H1 (cell line): ENCODE results near the gene CDH2. TPM values are rescaled to one million over a fixed set of nuclear protein-coding genes. Genes with fewer than 3 reads are reported as not detected.

ENCODE experiments used
- CTCF ChIA-PET: fragments of 300-600 bp; sonication (Branson Sonifier 250); formaldehyde crosslinking; loops from one replicate; lab custom pipeline; 2021; ENCODE audit not compliant: partially characterized antibody; lab: Charles Lee
- POLR2A ChIA-PET: fragments of 300-600 bp; sonication (Branson Sonifier 250); formaldehyde crosslinking; loops from one replicate; lab custom pipeline; 2021; ENCODE audit warnings: inconsistent platforms; ENCODE audit not compliant: partially characterized antibody; lab: Charles Lee
- DNase-seq, 2 experiments: peaks; one replicate each; pipeline versions ENCODE4 v3.0.0 to v3.0.0-alpha.2; 2010 to 2022; ENCODE audit warnings: low spot score in 2 of 2, low read depth in 1 of 2, mixed read lengths in 1 of 2
- FAIRE-seq: peaks from 2 replicates; lab custom pipeline; 2011; peaks lifted over from hg19 to GRCh38; lab: Jason Lieb, UNC
- H2AFZ ChIP-seq: 2 replicates; pipeline ENCODE4 v1.8.1; 2012; ENCODE audit warnings: low read length, inconsistent platforms
- H2AK5ac ChIP-seq: 2 replicates; pipeline ENCODE4 v1.6.1; 2013; ENCODE audit warnings: low read depth, low read length
- H2BK120ac ChIP-seq: replicated peaks from 2 replicates; pipeline ENCODE3; 2013; ENCODE audit warnings: low read depth, low read length, inconsistent platforms
- H2BK12ac ChIP-seq: 2 replicates; pipeline ENCODE4 v1.6.1; 2013; ENCODE audit warnings: low read depth, low read length
- H2BK15ac ChIP-seq: 2 replicates; pipeline ENCODE4 v1.6.1; 2013; ENCODE audit warnings: low read length
- H2BK20ac ChIP-seq: 2 replicates; pipeline ENCODE4 v1.6.1; 2013; ENCODE audit warnings: low read length
- H2BK5ac ChIP-seq: 2 replicates; pipeline ENCODE4 v1.6.1; 2013; ENCODE audit warnings: low read depth, low read length
- H3K14ac ChIP-seq: 2 replicates; pipeline ENCODE4 v1.6.1; 2013; ENCODE audit warnings: inconsistent platforms; ENCODE audit not compliant: insufficient read length
- H3K18ac ChIP-seq: 2 replicates; pipeline ENCODE4 v1.6.1; 2013; ENCODE audit warnings: low read length; ENCODE audit errors: extremely low read depth
- H3K23ac ChIP-seq: 2 replicates; pipeline ENCODE4 v1.6.1; 2013; ENCODE audit warnings: inconsistent platforms; ENCODE audit not compliant: insufficient read length
- H3K23me2 ChIP-seq: 2 replicates; pipeline ENCODE4 v1.6.1; 2013; ENCODE audit warnings: low read depth, low read length
- H3K27ac ChIP-seq: 2 replicates; pipeline ENCODE4 v1.6.1; 2011; ENCODE audit warnings: low read depth, low read length, inconsistent platforms
- H3K27me3 ChIP-seq, 4 experiments: replicated peaks in 1 of 4; 1 replicate in 1 of 4; 2 replicates in 3 of 4; pipeline versions ENCODE4 v1.6.1 to v1.8.1; 2011 to 2013; ENCODE audit warnings: low read length in 3 of 4, mild to moderate bottlenecking in 3 of 4, inconsistent platforms in 2 of 4, mixed read lengths in 2 of 4, moderate library complexity in 1 of 4; ENCODE audit not compliant: control insufficient read depth in 3 of 4, insufficient read depth in 3 of 4; ENCODE audit errors: extremely low read depth in 1 of 4
- H3K36me3 ChIP-seq, 4 experiments: 2 replicates each; pipeline versions ENCODE4 v1.6.1 to v1.8.1; 2011 to 2013; ENCODE audit warnings: mild to moderate bottlenecking in 4 of 4, low read length in 3 of 4, moderate library complexity in 2 of 4, control low read depth in 1 of 4, inconsistent platforms in 1 of 4; ENCODE audit not compliant: insufficient read depth in 4 of 4, control insufficient read depth in 2 of 4
- H3K4ac ChIP-seq: replicated peaks from 2 replicates; pipeline ENCODE3; 2013; ENCODE audit warnings: low read length, low read depth, mixed read lengths, inconsistent platforms; ENCODE audit not compliant: insufficient read length
- H3K4me1 ChIP-seq, 4 experiments: replicated peaks in 1 of 4; 1 replicate in 1 of 4; 2 replicates in 3 of 4; pipeline versions ENCODE4 v1.6.1 to v1.8.1; 2011 to 2013; ENCODE audit warnings: low read length in 3 of 4, inconsistent platforms in 2 of 4, mixed read lengths in 1 of 4; ENCODE audit not compliant: insufficient read depth in 4 of 4, control insufficient read depth in 3 of 4
- H3K4me2 ChIP-seq, 2 experiments: 2 replicates each; pipeline versions ENCODE4 v1.6.1 to v1.8.1; 2011 to 2013; ENCODE audit warnings: low read depth in 2 of 2, low read length in 2 of 2, control low read depth in 1 of 2, inconsistent platforms in 1 of 2, mild to moderate bottlenecking in 1 of 2; ENCODE audit not compliant: insufficient read depth in 1 of 2
- H3K4me3 ChIP-seq, 4 experiments: fragments of 200-600, 300-600 bp in 1 of 4; sonication (generic), shearing (Covaris generic), sonication (Bioruptor Twin) in 1 of 4; 2 replicates each; pipeline versions ENCODE4 v1.5.1 to v1.8.1; 2011 to 2016; ENCODE audit warnings: low read length in 4 of 4, low read depth in 3 of 4, control low read depth in 2 of 4, inconsistent platforms in 2 of 4, mild to moderate bottlenecking in 2 of 4, mixed read lengths in 1 of 4, moderate library complexity in 1 of 4; ENCODE audit not compliant: insufficient read depth in 2 of 4; ENCODE audit errors: extremely low read depth in 1 of 4
- H3K56ac ChIP-seq: replicated peaks from 2 replicates; pipeline ENCODE3; 2013; ENCODE audit warnings: low read depth, mild to moderate bottlenecking, mixed read lengths, low read length, inconsistent platforms; ENCODE audit not compliant: insufficient read length
- H3K79me1 ChIP-seq: 2 replicates; pipeline ENCODE4 v1.6.1; 2013; ENCODE audit warnings: low read depth, low read length, control low read depth
- H3K79me2 ChIP-seq, 2 experiments: 2 replicates each; pipeline versions ENCODE4 v1.6.1 to v1.8.1; 2012 to 2013; ENCODE audit warnings: low read length in 2 of 2, mild to moderate bottlenecking in 2 of 2, inconsistent platforms in 1 of 2; ENCODE audit not compliant: insufficient read depth in 2 of 2, control insufficient read depth in 1 of 2
- H3K9ac ChIP-seq, 4 experiments: replicated peaks in 1 of 4; 1 replicate in 1 of 4; 2 replicates in 3 of 4; pipeline versions ENCODE4 v1.6.1 to v1.8.1; 2011 to 2013; ENCODE audit warnings: low read depth in 3 of 4, low read length in 3 of 4, control low read depth in 2 of 4, mild to moderate bottlenecking in 2 of 4, moderate library complexity in 2 of 4, inconsistent platforms in 1 of 4; ENCODE audit errors: extremely low read depth in 1 of 4
- H3K9me3 ChIP-seq, 2 experiments: 2 replicates each; pipeline versions ENCODE4 v1.6.1 to v1.8.1; 2012 to 2013; ENCODE audit warnings: mild to moderate bottlenecking in 2 of 2, moderate library complexity in 2 of 2, control low read depth in 1 of 2, inconsistent platforms in 1 of 2, low read depth in 1 of 2, low read length in 1 of 2, mixed read lengths in 1 of 2; ENCODE audit not compliant: insufficient read depth in 2 of 2
- H4K20me1 ChIP-seq, 2 experiments: replicated peaks in 1 of 2; 2 replicates each; pipeline versions ENCODE3 to v1.8.1; 2011 to 2013; ENCODE audit warnings: inconsistent platforms in 2 of 2, low read length in 2 of 2, mild to moderate bottlenecking in 1 of 2; ENCODE audit not compliant: insufficient read depth in 2 of 2, control insufficient read depth in 1 of 2
- H4K5ac ChIP-seq: 2 replicates; pipeline ENCODE4 v1.6.1; 2013; ENCODE audit warnings: low read length, low read depth, mixed read lengths, inconsistent platforms; ENCODE audit not compliant: insufficient read length
- H4K8ac ChIP-seq: 2 replicates; pipeline ENCODE4 v1.8.0; 2013; ENCODE audit warnings: mild to moderate bottlenecking, moderate library complexity, low read length, inconsistent platforms; ENCODE audit not compliant: insufficient read depth; ENCODE audit errors: extremely low read depth
- H4K91ac ChIP-seq: replicated peaks from 2 replicates; pipeline ENCODE3; 2013; ENCODE audit warnings: low read length, mixed read lengths, inconsistent platforms; ENCODE audit not compliant: insufficient read length
- ASH2L ChIP-seq: fragments of 200-600, 300-600 bp; sonication (generic); IDR thresholded peaks from one replicate; pipeline ENCODE4 v1.7.1; 2017; ENCODE audit warnings: low read length
- CREB1 ChIP-seq: IDR thresholded peaks from 2 replicates; pipeline ENCODE4 v1.6.1; 2012; ENCODE audit warnings: inconsistent platforms
- EP300 ChIP-seq, 2 experiments: IDR thresholded peaks; 1 replicate in 1 of 2; 2 replicates in 1 of 2; pipeline ENCODE4 v1.6.1; 2011 to 2012; ENCODE audit warnings: low read depth in 2 of 2, low read length in 2 of 2, mild to moderate bottlenecking in 2 of 2, borderline replicate concordance in 1 of 2, inconsistent platforms in 1 of 2, moderate library complexity in 1 of 2
- HDAC6 ChIP-seq: IDR thresholded peaks from one replicate; pipeline ENCODE4 v1.7.1; 2012; ENCODE audit warnings: low read depth, mild to moderate bottlenecking, inconsistent platforms, low read length, moderate library complexity
- JUND ChIP-seq: IDR thresholded peaks from 2 replicates; pipeline ENCODE4 v1.6.1; 2011; ENCODE audit warnings: mild to moderate bottlenecking, improper control_type of control experiment, low read length
- KDM5A ChIP-seq: fragments of 200-600 bp; IDR thresholded peaks from 2 replicates; pipeline ENCODE4 v1.7.1; 2012; ENCODE audit warnings: mild to moderate bottlenecking, low read length, inconsistent platforms, mixed read lengths
- MAFK ChIP-seq: IDR thresholded peaks from 2 replicates; pipeline ENCODE4 v1.6.1; 2012; ENCODE audit warnings: low read depth, mild to moderate bottlenecking, improper control_type of control experiment, low read length
- PHF8 ChIP-seq: fragments of 200-600 bp; sonication (generic); conservative IDR thresholded peaks from 2 replicates; pipeline ENCODE4 v1.7.1; 2012; ENCODE audit warnings: low read depth, mild to moderate bottlenecking, inconsistent platforms, low read length, moderate library complexity
- RXRA ChIP-seq: IDR thresholded peaks from 2 replicates; pipeline ENCODE4 v1.6.1; 2011; ENCODE audit warnings: low read depth, mild to moderate bottlenecking, low read length, moderate library complexity; ENCODE audit not compliant: insufficient read depth
- SIN3A ChIP-seq, 2 experiments: IDR thresholded peaks in 1 of 2; conservative IDR thresholded peaks in 1 of 2; 2 replicates each; pipeline ENCODE4 v1.6.1; 2011 to 2012; ENCODE audit warnings: low read length in 2 of 2, improper control_type of control experiment in 1 of 2, low read depth in 1 of 2, mild to moderate bottlenecking in 1 of 2
- SIRT6 ChIP-seq: IDR thresholded peaks from one replicate; pipeline ENCODE4 v1.7.1; 2012; ENCODE audit warnings: low read length, inconsistent platforms
- TEAD4 ChIP-seq: IDR thresholded peaks from 2 replicates; pipeline ENCODE4 v1.6.1; 2012; ENCODE audit warnings: low read depth, low read length, inconsistent platforms, mixed read lengths
- YY1 ChIP-seq: IDR thresholded peaks from 2 replicates; pipeline ENCODE4 v1.6.1; 2011; ENCODE audit warnings: low read depth, mild to moderate bottlenecking, low read length
- WGBS, 2 experiments: shearing (Covaris generic) in 1 of 2; methylation state at CpG; one replicate each; pipeline versions ENCODE4 v1.1.6 to v1.1.7; 2013 to 2015; ENCODE audit warnings: low lambda C conversion rate in 2 of 2, mixed read lengths in 2 of 2, inconsistent platforms in 1 of 2, low coverage in 1 of 2, missing lambda C conversion rate in 1 of 2; ENCODE audit not compliant: insufficient replicate concordance in 2 of 2, insufficient coverage in 1 of 2, insufficient read length in 1 of 2; ENCODE audit errors: extremely low coverage in 1 of 2, missing lambda C conversion rate in 1 of 2; 5-methylcytosine and 5-hydroxymethylcytosine counted together
- polyA plus RNA-seq, 7 experiments: library from polyadenylated mRNA; depleted of rRNA in 3 of 7; stranded (reverse) in 5 of 7; unstranded in 2 of 7; fragments of >200 nt in 5 of 7; fragments of 200-250 nt in 2 of 7; gene quantifications; 1 replicate in 5 of 7; 2 replicates in 1 of 7; 4 replicates in 1 of 7; pipeline versions ENCODE4 v1.2.1 to v1.2.3, GENCODE V29; 2011 to 2013; ENCODE audit warnings: missing spikeins in 2 of 7, mixed read lengths in 2 of 7
- total RNA-seq: library from RNA; stranded (reverse); fragmentation: NEBNext Ultra II Directional; extraction: Animal tissue kit (Norgen Biotek cat#: 25700); gene quantifications from 2 replicates; pipeline ENCODE4 v1.2.1, GENCODE V29; 2021
- TF ChIP-seq, protein P1 (sequence below): IDR thresholded peaks from 2 replicates; pipeline ENCODE4 v1.6.1; 2011; ENCODE audit warnings: low read length, improper control_type of control experiment

CDH2 gene
- total and polyA plus RNA-seq, 2 of the 8 experiments (the other 6 are each of a cell fraction or from before 2014, with no cell fraction given): 15.0 to 56.5 TPM

DNA sequence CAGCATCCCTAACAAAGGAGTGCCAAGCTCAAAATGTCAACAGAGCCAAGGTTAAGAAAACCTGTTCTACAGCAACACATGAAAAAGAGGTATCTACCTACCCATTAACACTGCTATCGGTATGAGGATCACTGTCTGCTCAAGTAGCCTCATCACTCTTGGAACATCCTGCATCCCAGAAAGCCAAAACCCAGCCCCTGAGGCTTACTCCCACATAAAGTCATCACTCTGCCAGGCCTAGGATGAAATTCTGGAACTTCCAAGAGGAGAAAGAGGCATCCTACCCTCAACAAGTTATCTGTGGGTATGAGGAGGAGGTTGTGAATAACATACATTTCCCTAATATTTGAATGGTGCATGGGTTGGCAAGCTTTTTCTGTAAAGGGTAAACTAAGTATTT, 25.5 kb downstream of the CDH2 start:
- H4K20me1 ChIP-seq: peaks cover 2 to 13% of the 10 kb centered on the region in 2 experiments

More for the DNA sequence above, 25.5 kb downstream of the CDH2 start:
- Histone ChIP-seq H2BK15ac (no peak overlapping the region), H4K8ac (no peak overlapping the region), H3K27ac (no peak overlapping the region), H3K79me1 (0 out of 2 replicates have a peak, but pooled peaks cover 6% of the 10 kb centered on the region), H3K56ac (no peak overlapping the region), H2BK20ac (no peak overlapping the region), H3K79me2 (no peaks in the 10 kb centered on the region), H3K23me2 (no peaks in the 10 kb centered on the region), H3K23ac (no peak overlapping the region), H3K14ac (no peak overlapping the region), H2AFZ (no peak overlapping the region), H3K9me3 (no peaks in the 10 kb centered on the region), H2BK120ac (no peak overlapping the region), H2BK5ac (no peak overlapping the region), H4K91ac (no peak overlapping the region), H3K4ac (no peak overlapping the region), H3K18ac (no peak overlapping the region), H4K5ac (no peak overlapping the region), H3K9ac (no peak overlapping the region), H3K36me3 (no peaks in the 10 kb centered on the region), H3K4me3 (no peak overlapping the region), H3K4me2 (no peak overlapping the region), H2BK12ac (no peak overlapping the region), H3K27me3 (no peaks in the 10 kb centered on the region), H3K4me1 (peaks cover 6 to 19% (median 15%) of the 10 kb centered on the region in 4 experiments; a peak in 6 of 7 replicates), H2AK5ac (no peak overlapping the region)
- WGBS, 2 experiments: 100% methylated on average over 1 of the region's 1 CpG; no CpG with 5 or more reads in 1 of the 2 experiments
- DNase-seq (no peak), FAIRE-seq (no peak)
- POLR2A ChIA-PET: no interaction called here
- CTCF ChIA-PET: interaction anchor here (1.5 kb wide), 1 partner anchor 10 kb away, joined by 5 read pairs; no protein-coding TSS in a partner anchor
- no peak for TF ChIP-seq SIN3A (conservative IDR thresholded peaks at IDR 0.05 in 1 of 2, IDR thresholded peaks at IDR 0.05 in 1 of 2; ENCODE audit: low read depth in 1 of 2, low read length in 2 of 2)
- TF ChIP-seq RXRA: no peak
- no peak for TF ChIP-seq TEAD4
- TF ChIP-seq KDM5A: no peak
- TF ChIP-seq HDAC6: no peak
- TF ChIP-seq YY1: no peak
- no peak for TF ChIP-seq JUND
- no peak for TF ChIP-seq MAFK
- TF ChIP-seq, protein P1, sequence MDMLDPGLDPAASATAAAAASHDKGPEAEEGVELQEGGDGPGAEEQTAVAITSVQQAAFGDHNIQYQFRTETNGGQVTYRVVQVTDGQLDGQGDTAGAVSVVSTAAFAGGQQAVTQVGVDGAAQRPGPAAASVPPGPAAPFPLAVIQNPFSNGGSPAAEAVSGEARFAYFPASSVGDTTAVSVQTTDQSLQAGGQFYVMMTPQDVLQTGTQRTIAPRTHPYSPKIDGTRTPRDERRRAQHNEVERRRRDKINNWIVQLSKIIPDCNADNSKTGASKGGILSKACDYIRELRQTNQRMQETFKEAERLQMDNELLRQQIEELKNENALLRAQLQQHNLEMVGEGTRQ: no peak
- TF ChIP-seq CREB1: no peak
- no peak for TF ChIP-seq SIRT6
- no peak for TF ChIP-seq EP300 (IDR thresholded peaks at IDR 0.05; ENCODE audit: borderline replicate concordance in 1 of 2, low read depth in 2 of 2, low read length in 2 of 2)
- TF ChIP-seq ASH2L: no peak
- TF ChIP-seq PHF8: no peak
